Measurements from ENCODE around the gene DHX58.
"Not testable (repeated sequence)": the region's sequence is repeated elsewhere in the genome, so short reads cannot be mapped to it uniquely, and the experiment has no call there.

The DHX58 gene

DNA sequence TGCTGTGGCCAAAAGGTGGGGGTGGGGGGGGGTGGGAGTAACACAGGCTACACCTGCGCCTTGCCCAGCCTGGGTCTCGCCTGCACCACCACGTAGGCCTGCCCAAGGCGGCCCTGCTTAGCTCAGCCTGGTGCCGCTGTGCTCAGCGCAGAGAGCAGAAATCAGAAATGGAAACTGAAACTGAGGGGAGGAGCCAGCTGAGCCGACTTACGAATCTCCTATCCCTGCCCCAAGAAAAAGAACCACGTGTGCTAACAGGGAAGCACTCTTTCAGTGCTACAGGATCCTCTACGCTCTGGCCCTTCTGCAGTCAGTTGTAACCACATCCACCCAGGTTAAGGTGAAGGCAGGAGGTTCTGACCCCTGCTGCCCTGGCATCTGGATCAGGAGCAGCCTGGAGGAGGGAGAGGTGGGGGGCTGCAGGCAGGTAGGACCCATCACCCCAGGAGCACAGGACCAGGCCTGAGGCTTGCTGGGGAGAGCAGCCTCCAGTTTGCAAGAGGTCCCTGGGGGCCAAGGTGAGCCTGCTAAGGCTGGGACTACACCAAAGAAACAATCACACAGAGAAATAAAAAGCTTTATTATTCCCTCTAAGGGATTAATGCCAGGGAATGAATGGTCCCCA, at the start of gene DHX58:
DHX58 (minus strand) TSS at position 163 of the 625 bp plus-strand sequence. CDS start 822 bp downstream, outside the sequence.
- DNase-seq, result peak; percentile 80

DNA sequence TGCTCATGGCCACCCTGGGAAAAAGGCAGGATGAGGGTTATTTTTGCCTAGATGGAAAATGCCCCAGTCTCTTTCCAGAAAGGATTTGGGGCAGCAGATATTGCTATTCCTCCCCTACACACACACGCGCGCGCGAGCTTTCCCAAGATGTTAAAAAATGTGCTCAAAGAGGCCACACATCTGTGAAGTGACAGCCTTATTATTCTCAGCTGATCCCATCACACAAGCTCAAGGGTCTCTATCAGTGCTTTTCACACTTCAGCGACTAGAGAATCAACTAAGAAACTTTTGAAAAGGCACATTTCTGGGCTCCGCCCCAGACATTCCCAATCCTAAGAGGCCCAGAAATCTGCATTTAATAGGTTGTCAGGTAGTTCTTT, 48.0 kb upstream of the DHX58 start:
- DNase-seq, result no peak

DNA sequence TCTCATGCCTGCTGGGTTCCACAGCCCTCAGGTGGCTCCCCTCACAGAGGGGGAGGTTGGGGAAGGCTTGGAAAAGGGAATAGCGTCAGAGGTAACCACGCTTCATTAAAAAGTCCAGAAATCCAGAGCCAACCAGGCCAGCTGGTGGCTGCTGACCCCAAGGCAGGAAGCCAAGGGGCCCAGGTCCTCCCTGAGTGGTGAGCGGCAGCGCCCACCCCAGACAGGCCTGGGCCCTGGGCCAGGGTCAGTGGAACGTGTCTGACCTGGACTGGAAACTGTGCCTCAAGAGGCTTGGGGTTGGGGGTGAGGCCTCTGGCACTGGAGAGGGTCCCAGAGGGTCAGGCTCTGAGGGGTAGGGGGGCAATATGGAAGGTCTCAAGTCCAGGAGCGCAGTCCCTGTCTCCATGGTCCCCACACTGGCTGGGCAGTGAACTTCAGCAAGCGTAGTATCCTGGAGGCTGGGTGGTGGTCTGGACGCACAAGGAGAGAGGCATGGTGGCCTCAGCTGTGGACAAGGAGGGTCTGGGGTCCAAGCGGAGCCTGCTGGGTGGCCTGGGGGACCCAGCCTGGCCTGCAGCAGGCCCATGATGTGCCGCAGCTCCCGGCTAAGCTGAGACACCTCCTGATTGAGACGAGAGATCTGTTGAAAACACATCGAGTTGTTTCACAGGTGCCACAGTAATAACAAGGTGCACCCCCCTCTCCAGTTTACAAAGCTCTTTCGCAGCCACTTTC, 47.4 kb upstream of the DHX58 start:
- no peak for DNase-seq

DNA sequence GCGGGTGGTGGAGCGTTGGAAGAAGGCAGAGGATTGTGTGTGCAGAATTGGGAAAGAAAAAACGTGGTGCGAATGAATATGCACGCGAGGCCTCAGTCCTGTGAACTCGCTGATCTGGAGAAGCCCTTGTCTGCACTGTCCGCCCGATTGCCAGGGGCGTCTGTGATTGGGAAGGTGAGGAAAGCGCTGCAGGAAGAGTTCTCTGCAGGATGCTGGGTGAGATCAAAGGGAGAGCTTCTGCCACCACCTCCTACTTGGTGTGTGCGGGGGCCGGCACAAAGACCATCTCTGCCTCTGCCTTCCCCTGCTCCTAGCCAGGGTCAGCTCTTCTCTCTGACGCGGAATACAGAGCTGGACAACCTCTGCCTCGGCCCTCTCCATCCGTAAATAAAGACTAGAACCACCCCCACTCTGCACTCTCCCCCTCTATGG, 43.1 kb upstream of the DHX58 start:
- no peak for DNase-seq

DNA sequence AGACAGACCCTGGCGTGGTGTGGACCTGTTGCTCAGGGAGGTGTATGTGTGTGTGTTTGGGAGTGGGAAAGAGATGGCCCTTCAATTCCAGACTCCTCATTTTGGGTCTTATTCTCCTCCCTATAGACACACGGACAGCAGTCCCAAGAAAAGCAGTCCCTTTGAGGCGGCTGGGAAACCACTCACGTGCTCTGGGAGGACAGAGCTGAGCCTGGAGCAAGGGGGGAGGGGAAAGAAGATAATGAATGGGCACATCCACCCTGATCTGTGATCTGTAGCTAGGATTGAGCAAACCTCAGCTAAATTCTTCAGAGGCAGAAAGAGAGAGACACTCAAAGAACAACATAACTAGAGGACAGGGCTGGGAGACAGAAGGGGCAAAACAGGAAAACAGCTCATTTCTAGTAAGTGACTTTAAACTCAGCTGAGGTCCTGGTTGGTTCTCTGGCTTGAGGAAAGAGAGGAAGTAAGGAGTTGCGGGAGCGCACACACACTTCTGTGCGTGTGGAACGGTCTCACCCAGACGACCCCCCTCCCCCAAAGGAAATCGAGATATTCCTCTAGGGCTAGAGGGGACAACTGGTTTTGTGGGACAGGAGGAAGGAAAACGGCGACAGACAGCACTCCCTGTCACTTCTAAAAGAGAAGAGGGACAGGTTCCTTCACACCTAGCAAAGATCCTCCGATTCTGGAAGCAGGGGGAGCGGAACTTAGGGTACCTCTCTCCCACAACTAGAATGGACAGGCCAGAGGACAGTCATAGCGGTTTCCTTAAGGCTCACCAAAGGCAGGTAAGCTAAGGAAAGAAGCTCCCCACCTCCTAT, 41.6 kb upstream of the DHX58 start:
- no peak for DNase-seq

DNA sequence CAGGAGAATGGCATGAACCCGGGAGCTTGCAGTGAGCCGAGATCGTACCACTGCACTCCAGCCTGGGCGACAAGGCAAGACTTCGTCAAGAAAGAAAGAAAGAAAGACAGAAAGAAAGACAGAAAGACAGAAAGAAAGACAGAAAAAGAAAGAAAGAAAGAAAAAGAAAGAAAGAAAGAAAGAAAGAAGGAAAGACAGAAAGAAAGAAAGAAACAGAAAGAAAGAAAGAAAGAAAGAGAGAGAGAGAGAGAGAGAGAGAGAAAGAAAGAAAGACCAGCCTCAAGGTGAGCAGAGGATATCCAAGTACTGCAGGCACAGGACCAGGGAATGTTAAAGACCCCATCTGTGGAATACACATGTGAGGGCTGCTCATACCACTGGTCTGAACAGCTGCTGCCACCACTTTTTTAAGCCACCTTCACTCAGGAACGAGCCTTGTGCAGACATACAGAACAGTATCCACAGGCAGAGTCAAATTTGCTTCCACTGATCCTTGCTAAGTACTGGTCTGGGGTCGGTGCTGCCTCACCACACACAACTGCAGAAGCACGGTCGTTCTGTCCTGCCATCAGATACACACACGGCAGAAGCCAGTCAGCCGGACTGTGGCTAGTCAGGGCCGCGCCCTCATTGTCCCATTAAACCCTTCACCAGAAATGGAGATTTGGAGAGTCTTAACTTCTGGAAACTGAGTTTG, 34.5 kb upstream of the DHX58 start:
- no peak for DNase-seq

DNA sequence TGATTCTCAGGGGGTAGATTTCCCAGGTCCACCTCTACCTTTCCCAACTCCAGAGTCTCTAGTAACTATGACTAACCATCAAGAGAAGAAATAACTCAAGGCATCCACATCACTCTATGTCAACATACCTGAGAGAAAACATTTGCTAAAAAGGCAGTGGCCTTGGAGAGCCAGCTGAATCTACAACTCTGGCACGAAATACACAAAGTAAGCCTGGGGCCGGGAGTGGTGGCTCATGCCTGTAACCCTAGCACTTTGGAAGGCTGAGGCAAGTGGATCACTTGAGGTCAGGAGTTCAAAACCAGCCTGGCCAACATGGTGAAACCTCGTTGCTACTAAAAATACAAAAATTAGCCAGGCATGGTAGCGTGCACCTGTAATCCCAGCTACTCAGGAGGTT, 30.6 kb upstream of the DHX58 start:
- DNase-seq, result not testable (repeated sequence)

DNA sequence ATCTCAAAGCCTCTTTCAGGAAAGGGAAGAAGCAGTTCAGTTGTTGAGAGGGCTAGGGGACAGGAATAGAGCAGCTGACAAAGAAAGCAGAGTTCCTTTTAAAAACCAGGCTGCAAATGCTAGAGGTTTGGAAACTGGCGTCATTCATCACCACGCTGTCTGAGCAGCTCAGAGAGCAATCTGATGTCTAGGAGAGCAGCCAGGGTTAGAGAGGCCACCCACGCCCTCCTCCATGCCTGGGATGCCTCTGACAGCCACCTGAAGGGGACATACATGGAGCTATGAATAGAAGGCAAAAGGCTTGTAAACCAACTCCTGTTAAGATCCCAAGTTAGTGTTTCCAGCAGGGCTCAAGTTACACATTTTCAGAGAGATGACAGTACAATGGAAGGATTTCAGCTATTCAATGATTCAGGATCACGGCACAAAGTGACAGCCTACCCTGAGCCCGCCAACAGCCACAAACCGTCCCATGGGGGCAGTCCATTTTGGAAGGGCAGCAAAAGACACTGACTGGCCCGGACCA, 29.9 kb upstream of the DHX58 start:
- no peak for DNase-seq

DNA sequence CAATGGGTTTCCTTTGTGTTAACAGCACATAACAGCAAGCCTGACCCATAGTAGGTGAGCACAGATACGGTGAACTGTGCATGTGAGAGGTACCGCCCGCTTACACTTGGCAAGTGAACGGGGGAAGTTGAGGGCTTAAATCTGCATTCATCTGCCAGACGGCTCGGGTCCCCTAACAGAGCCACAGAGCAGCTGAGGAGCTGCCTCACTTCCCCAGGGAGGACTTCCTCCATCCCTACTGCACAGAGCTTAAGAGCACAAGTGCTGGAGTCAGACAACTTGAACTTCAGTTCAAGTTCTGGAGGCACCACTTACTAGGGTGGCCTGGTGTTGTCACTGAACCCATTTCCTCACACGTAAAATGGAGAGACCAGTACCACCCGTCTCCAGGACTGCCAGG, 28.9 kb upstream of the DHX58 start:
- no peak for DNase-seq

DNA sequence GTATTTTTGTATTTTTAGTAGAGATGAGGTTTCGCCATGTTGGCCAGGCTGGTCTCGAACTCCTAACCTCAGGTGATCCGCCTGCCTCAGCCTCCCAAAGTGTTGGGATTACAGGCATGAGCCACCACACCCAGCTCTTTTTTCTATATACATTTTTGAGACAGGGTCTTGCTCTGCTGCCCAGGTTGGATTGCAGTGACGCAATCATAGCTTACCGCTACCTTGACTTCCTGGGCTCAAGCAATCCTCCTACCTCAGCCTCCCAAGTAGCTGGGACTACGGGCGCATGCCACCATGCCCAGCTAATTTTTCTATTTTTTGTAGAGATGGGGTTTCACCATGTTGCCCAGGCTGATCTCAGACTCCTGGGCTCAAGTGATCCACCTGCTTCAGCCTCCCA, 28.2 kb upstream of the DHX58 start:
- DNase-seq, result not testable (repeated sequence)

DNA sequence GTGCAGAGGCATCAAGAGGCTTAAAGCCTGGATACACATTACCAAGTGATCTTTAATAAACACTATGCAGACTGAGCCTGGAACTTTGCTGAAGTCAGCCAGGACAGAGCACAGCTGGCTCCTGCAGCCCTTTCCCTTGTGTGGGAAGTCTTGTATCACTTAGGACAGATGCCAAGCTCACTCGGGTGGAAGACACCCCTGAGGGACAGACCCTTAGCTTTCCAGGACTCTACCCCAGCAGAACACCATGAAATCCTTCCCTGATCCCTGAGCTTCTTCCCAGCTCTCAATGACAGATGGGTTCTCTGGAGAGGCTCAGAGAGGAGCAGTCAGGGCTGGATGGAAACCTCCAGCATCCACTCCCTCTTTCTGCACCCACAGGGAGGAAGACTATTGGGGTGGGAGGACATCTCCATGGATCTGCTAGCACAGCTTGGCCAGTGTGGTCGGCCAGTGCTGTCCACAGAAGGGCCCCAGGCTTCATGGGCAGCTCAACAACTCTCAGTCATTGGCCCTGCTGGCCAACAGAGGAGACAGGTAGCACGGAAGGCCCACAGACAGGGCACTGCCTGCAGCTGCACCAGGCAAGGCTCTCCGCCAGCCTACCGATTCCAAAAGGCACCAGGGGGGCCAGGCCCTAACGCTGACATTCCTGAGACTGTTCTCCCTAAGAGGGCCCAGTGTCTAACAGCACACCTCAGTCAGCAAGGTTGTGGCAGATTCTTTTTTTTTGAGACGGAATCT, 26.4 kb upstream of the DHX58 start:
- no peak for DNase-seq

DNA sequence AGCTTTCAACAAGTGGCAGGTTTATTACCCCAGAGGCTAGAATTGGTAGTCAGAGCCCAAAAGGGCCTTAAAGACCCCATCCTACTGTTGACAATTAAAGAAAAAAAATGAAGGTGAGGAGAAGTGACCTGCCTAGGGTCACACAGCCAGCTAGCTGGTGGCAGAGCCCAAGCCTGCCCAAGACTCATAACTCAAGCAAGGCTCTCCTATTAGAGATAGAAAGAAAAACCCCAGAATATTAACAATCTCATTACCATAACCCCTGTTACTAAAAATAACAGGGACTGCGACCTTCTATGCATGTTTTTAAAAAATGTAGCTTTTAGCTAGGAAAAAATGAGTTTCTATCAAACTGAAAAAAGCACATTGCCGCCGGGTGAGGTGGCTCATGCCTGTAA, 24.1 kb upstream of the DHX58 start:
- DNase-seq, result no peak

DNA sequence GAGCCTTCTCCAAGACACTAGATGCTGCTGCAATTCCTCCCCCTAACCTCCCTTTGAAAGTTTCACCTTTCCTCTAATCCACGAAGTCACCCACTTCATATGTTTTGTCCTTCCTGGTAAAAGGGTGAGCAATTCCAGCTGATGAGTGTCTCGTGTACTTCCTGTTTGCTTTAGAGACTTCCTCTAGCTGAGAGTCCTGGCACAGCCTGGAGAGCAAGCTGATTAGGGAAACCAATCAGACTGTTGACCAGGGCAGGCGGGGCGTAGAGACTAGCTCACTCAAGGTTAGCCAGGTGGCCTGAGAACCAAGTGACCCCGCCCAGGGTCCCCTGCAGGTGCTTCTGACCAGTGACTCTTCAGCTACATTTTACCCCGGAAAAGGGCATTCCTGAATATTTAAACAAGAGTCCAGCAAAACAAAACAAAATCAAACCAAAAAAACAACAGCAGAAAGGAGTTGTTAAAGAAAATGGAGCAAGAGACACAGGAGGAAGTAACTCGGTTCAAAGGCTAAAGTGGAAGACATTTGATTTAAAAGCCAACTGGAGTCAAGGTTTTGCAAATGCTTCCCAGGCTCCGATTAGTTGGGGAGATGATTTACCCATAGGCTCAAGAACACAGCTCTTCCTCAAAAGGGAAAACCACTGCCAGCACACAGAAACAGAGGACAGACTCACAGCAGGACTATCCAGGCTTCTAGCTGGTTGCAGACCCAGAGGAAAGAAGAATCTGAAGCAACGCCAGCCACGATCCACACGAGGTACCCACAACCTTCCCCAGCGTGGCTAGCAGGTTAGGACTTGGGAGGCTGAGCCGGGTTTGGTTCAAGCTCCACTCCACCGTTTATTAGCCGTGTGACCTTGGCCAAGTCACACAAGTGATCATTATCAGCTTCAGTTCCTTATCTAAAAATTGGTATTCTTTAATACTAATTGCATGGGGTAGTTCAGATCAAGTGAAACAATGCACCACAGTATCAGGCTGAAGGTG, 23.4 kb upstream of the DHX58 start:
- DNase-seq, result no peak

DNA sequence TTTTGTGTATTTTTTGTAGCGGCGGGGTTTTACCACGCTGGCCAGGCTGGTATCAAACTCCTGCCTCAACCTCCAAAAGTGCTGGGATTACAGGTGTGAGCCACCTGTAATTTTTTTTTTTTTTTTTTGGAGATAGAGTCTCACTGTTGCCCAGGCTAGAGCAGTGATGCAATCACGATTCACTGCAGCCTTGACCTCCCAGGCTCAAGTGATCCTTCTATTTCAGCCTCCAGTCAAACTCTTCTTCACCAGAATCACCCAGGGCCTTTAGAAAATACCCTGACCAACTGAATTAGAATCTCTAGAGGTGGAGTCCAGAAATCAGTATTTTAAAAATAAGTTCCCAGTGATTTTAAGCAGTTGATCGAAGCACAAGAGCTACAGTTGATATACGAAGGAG, 22.6 kb upstream of the DHX58 start:
- no peak for DNase-seq

DNA sequence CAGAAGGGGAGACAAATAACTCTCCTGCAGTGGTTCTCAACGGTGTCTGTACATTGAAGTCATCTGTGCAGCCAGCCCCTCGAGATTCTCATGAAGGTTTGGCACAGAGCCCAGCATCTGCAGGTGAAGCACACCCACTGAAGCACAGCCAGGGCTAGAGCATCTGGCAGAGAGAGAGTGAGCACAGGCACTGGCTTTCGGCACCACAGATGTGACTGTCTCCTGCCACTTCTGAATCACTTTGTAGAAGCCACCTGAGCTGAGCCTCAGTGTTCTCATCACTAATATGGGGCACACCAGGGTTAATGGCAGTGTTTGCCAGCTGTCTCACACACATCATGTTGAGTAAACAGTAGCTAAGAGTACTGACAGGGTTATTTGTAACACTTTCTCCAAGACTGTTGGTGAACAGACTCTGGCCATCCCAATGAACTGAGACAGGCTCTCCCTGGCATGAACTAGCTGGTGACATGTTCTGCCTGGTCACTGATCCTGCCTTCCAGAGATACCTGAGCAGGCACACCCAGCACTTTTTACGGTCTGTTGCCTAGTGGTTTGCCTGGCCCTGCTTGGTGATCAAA, 21.0 kb upstream of the DHX58 start:
- DNase-seq, result peak; percentile 21

DNA sequence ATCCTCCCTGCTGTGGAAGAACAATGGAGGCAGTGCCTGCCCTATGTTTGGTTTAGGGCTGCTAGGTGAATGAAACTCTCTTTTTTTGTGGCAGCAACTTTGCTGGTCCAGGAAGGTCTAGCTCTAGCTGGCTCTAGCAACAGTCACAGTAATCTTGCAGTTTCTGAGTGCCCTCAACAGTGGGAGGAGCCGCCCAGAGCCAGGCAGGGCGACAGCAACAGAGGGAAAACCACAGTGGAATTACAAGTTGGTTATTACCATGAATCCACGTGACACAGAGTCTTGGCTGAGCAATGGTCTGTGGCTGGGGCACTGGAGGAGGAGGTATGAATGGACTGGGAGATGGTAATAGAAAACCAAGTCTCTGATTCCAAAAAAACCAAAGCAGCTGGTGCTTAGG, 20.4 kb upstream of the DHX58 start:
- peak; percentile 36 for DNase-seq

DNA sequence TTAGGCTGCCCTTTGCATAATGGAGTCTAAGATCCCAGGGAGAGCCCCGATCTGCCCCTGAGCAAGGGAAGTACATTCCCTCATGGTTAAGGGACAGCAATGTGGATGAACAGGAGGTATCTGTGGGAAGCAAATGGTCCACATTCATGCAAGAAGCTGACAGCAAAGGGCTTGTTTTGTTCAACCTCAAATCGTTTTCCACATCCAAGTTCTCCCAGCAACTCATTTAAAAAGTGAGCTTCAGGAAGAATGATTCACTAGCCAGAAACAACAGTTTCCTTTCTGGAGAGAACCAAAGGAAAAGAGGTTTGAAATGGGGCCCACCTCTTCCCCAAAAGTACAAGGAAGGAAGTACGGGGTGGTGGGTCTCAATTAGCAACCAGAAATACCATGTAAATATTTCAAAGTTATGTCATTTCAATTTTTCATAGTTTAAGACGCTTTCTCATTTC, 19.5 kb upstream of the DHX58 start:
- no peak for DNase-seq

DNA sequence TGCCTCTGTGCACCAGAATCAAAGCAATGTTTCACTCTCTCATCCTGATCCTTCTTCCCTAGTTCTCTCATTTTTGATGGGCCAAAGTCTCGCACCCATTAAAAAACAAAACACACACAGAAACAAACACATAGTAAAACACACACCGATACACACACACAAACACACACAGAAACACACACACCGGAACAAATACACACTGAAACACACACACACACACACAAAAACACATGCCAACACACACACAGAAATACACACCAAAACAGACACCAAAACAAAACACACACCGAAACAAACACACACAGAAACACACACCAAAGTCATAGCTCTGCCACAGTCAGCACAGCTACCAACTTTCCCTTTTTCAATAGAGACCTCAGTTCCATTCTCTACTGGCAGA, 18.7 kb upstream of the DHX58 start:
- DNase-seq, result no peak

DNA sequence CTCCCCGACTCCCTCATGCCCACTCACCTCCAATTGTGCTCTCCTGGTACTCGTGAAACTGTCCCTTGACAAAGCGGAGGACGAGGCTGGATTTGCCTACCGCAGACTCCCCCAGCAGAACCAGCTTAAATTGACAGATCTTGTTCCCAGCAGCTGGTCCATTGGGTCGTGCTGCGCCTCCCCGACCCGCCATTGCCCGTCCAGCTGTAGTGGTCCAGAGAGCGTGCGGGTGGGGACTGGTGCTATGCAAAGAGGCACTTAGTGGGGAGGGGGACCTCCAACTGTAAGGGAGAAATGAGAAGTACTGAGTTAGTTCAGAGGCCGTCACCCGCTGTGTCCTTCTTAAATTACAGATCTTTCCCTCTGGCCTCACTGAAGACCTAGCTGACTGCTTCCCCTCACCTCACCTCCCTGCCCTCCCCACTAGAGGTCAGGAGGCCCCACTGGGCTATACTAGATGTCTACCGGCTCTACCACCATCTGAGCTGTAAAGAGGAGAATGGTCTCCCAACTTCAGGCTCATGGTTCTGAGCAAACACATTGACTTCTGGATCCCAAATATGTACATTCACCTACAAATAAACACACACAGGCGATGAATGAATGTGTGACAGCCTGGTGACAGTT, 17.9 kb upstream of the DHX58 start:
- DNase-seq, result no peak
